H9 (cell line): ENCODE measurements around the gene STRN. TPM values are rescaled to one million over a fixed set of nuclear protein-coding genes. Genes with fewer than 3 reads are reported as not detected.

Experiments
- DNase-seq: peaks from one replicate; pipeline ENCODE4 v3.0.0-alpha.2; 2017
- H2AFZ ChIP-seq: one replicate; pipeline ENCODE4 v1.6.1; 2013; ENCODE audit warnings: mild to moderate bottlenecking, low read length, control low read depth, moderate library complexity
- H2AK5ac ChIP-seq: 2 replicates; pipeline ENCODE4 v1.6.1; 2013; ENCODE audit warnings: low read length, control low read depth, mixed read lengths; ENCODE audit not compliant: insufficient read length
- H2BK120ac ChIP-seq: one replicate; pipeline ENCODE4 v1.6.1; 2013; ENCODE audit warnings: low read depth, mild to moderate bottlenecking, low read length, control low read depth, inconsistent platforms; ENCODE audit not compliant: poor library complexity, severe bottlenecking
- H2BK12ac ChIP-seq: 2 replicates; pipeline ENCODE4 v1.6.1; 2013; ENCODE audit warnings: low read length, control low read depth, mixed read lengths, low read depth; ENCODE audit not compliant: insufficient read length
- H2BK15ac ChIP-seq: 2 replicates; pipeline ENCODE4 v1.6.1; 2013; ENCODE audit warnings: low read depth, low read length, control low read depth
- H2BK20ac ChIP-seq: one replicate; pipeline ENCODE4 v1.6.1; 2013; ENCODE audit warnings: low read depth, mild to moderate bottlenecking, low read length, control low read depth, inconsistent platforms; ENCODE audit not compliant: poor library complexity, severe bottlenecking
- H2BK5ac ChIP-seq: 2 replicates; pipeline ENCODE4 v1.6.1; 2013; ENCODE audit warnings: low read length, control low read depth, mixed read lengths; ENCODE audit not compliant: insufficient read length
- H3K14ac ChIP-seq: 2 replicates; pipeline ENCODE4 v1.6.1; 2013; ENCODE audit warnings: low read length, control low read depth; ENCODE audit not compliant: insufficient read depth
- H3K18ac ChIP-seq: 2 replicates; pipeline ENCODE4 v1.6.1; 2013; ENCODE audit warnings: low read depth, mild to moderate bottlenecking, mixed read lengths, low read length, control low read depth; ENCODE audit not compliant: insufficient read length
- H3K23ac ChIP-seq: 2 replicates; pipeline ENCODE4 v1.6.1; 2013; ENCODE audit warnings: low read length, control low read depth, mixed read lengths, low read depth; ENCODE audit not compliant: insufficient read length
- H3K23me2 ChIP-seq: 2 replicates; pipeline ENCODE4 v1.6.1; 2013; ENCODE audit warnings: low read depth, mild to moderate bottlenecking, mixed read lengths, low read length, control low read depth; ENCODE audit not compliant: insufficient read length, poor library complexity, severe bottlenecking
- H3K27ac ChIP-seq: 2 replicates; pipeline ENCODE4 v1.5.1; 2013; ENCODE audit warnings: low read length, control low read depth, mixed read lengths, low read depth; ENCODE audit not compliant: insufficient read length
- H3K27me3 ChIP-seq: 2 replicates; pipeline ENCODE4 v1.6.1; 2013; ENCODE audit warnings: low read length, control low read depth, inconsistent platforms; ENCODE audit not compliant: insufficient read depth
- H3K4ac ChIP-seq: 2 replicates; pipeline ENCODE4 v1.6.1; 2013; ENCODE audit warnings: low read depth, mild to moderate bottlenecking, control low read depth, inconsistent platforms, low read length, moderate library complexity
- H3K4me1 ChIP-seq: 2 replicates; pipeline ENCODE4 v1.6.1; 2013; ENCODE audit warnings: low read length, control low read depth, inconsistent platforms; ENCODE audit not compliant: insufficient read depth
- H3K4me2 ChIP-seq: 2 replicates; pipeline ENCODE4 v1.6.1; 2013; ENCODE audit warnings: low read length, control low read depth, mixed read lengths; ENCODE audit not compliant: insufficient read length, insufficient read depth
- H3K56ac ChIP-seq: 2 replicates; pipeline ENCODE4 v1.6.1; 2013; ENCODE audit warnings: low read depth, mild to moderate bottlenecking, mixed read lengths, low read length, control low read depth; ENCODE audit not compliant: insufficient read length
- H3K79me1 ChIP-seq: 2 replicates; pipeline ENCODE4 v1.6.1; 2013; ENCODE audit warnings: low read depth, mild to moderate bottlenecking, moderate library complexity, low read length, control low read depth, inconsistent platforms; ENCODE audit not compliant: insufficient read depth, poor library complexity, severe bottlenecking
- H3K79me2 ChIP-seq: 2 replicates; pipeline ENCODE4 v1.6.1; 2013; ENCODE audit warnings: low read length, control low read depth, inconsistent platforms; ENCODE audit not compliant: insufficient read depth
- H3K9ac ChIP-seq: 2 replicates; pipeline ENCODE4 v1.6.1; 2013; ENCODE audit warnings: low read length, control low read depth, mixed read lengths; ENCODE audit not compliant: insufficient read length; ENCODE audit errors: extremely low read depth
- H3K9me3 ChIP-seq: one replicate; pipeline ENCODE4 v1.6.1; 2013; ENCODE audit warnings: low read depth, low read length, inconsistent platforms; ENCODE audit not compliant: control insufficient read depth
- H3T11ph ChIP-seq: one replicate; pipeline ENCODE4 v1.6.1; 2013; ENCODE audit warnings: mild to moderate bottlenecking, low read length, control low read depth, inconsistent platforms
- H4K20me1 ChIP-seq: one replicate; pipeline ENCODE4 v1.6.1; 2013; ENCODE audit not compliant: control insufficient read depth, insufficient read length, insufficient read depth
- H4K5ac ChIP-seq: 2 replicates; pipeline ENCODE4 v1.6.1; 2013; ENCODE audit warnings: low read depth, mild to moderate bottlenecking, mixed read lengths, low read length, control low read depth; ENCODE audit not compliant: insufficient read length
- H4K8ac ChIP-seq: replicated peaks from 2 replicates; pipeline ENCODE4 v1.6.1; 2013; ENCODE audit warnings: low read length, control low read depth, mixed read lengths, low read depth; ENCODE audit not compliant: insufficient read length
- H4K91ac ChIP-seq: 2 replicates; pipeline ENCODE4 v1.6.1; 2013; ENCODE audit warnings: low read depth, mild to moderate bottlenecking, moderate library complexity, mixed read lengths, low read length, control low read depth; ENCODE audit not compliant: insufficient read length
- H3K27ac Mint-ChIP-seq, 3 experiments: 2 replicates in 2 of 3; 3 replicates in 1 of 3; pipeline ENCODE4 v1.8.0; 2020 to 2021; ENCODE audit warnings: mixed read lengths in 3 of 3, mild to moderate bottlenecking in 1 of 3, moderate library complexity in 1 of 3
- H3K27me3 Mint-ChIP-seq: 2 replicates; pipeline ENCODE4 v1.8.0; 2021; ENCODE audit warnings: low read depth, mild to moderate bottlenecking, moderate library complexity, mixed read lengths
- H3K36me3 Mint-ChIP-seq, 3 experiments: 2 replicates in 2 of 3; 3 replicates in 1 of 3; pipeline ENCODE4 v1.8.0; 2020 to 2021; ENCODE audit warnings: low read depth in 3 of 3, mixed read lengths in 3 of 3; ENCODE audit not compliant: insufficient read depth in 1 of 3
- H3K4me1 Mint-ChIP-seq, 2 experiments: 2 replicates each; pipeline ENCODE4 v1.8.0; 2020; ENCODE audit warnings: mixed read lengths in 2 of 2
- H3K4me3 Mint-ChIP-seq, 2 experiments: 2 replicates in 1 of 2; 3 replicates in 1 of 2; pipeline ENCODE4 v1.8.0; 2020 to 2021; ENCODE audit warnings: mild to moderate bottlenecking in 2 of 2, mixed read lengths in 2 of 2, moderate library complexity in 1 of 2
- H3K9me3 Mint-ChIP-seq, 2 experiments: 2 replicates in 1 of 2; 3 replicates in 1 of 2; pipeline ENCODE4 v1.8.0; 2020; ENCODE audit warnings: mild to moderate bottlenecking in 2 of 2, mixed read lengths in 2 of 2, moderate library complexity in 1 of 2
- CTCF ChIP-seq: fragments of 200-600 bp; sonication (generic); conservative IDR thresholded peaks from 3 replicates; pipeline ENCODE4 v1.8.0; 2021; ENCODE audit warnings: antibody characterized with exemption, mild to moderate bottlenecking
- WGBS: extraction: QIAGEN DNeasy Blood & Tissue Kit; methylation state at CpG from one replicate; pipeline ENCODE4 v1.1.7; 2013; ENCODE audit warnings: missing lambda C conversion rate, low lambda C conversion rate, mixed read lengths; ENCODE audit not compliant: insufficient read length; ENCODE audit errors: extremely low coverage; 5-methylcytosine and 5-hydroxymethylcytosine counted together
- total RNA-seq: library from RNA; stranded (reverse); gene quantifications from 2 replicates; pipeline ENCODE4 v1.2.1, GENCODE V29; 2021

STRN gene
- total RNA-seq, 1 experiment from 2014 or later, result 31.7 TPM

GRCh38 chr2:36960005-36960675, 6.2 kb downstream of the STRN start:
- no peak for DNase-seq
- peaks cover 0 to 3% (median 0%) of the 10 kb centered on the region in 3 experiments; a peak in 2 of 7 replicates for H3K36me3 Mint-ChIP-seq
- H3K4me2 ChIP-seq, result no peak overlapping the region
- no peak overlapping the region for H2BK12ac ChIP-seq
- peaks cover 9% of the 10 kb centered on the region; the same call in 1 of the 2 replicates for H3K79me2 ChIP-seq
- no peak overlapping the region for H3K56ac ChIP-seq
- no peak overlapping the region for H3K4ac ChIP-seq
- no peak overlapping the region for H3K23ac ChIP-seq
- H3K79me1 ChIP-seq, result no peaks in the 10 kb centered on the region
- H2AK5ac ChIP-seq, result no peak overlapping the region
- no peak overlapping the region for H2AFZ ChIP-seq
- H3K9me3 ChIP-seq, result no peaks in the 10 kb centered on the region
- no peaks in the 10 kb centered on the region for H3K23me2 ChIP-seq
- no peak overlapping the region for H3K27ac ChIP-seq
- H3K9ac ChIP-seq, result no peak overlapping the region
- peaks cover 2% of the 10 kb centered on the region; the same call in 1 of the 2 replicates for H3K4me1 ChIP-seq
- no peak overlapping the region for H2BK5ac ChIP-seq
- no peak for TF ChIP-seq CTCF
- no peak overlapping the region for H3T11ph ChIP-seq
- no peak overlapping the region for H3K4me3 Mint-ChIP-seq
- H2BK15ac ChIP-seq, result no peak overlapping the region
- H2BK20ac ChIP-seq, result no peak overlapping the region
- no peak overlapping the region for H3K18ac ChIP-seq
- WGBS, result no CpG with 5 or more reads among the region's 2 CpGs
- H4K91ac ChIP-seq, result no peak overlapping the region
- H4K8ac ChIP-seq, result no peak overlapping the region
- no peak overlapping the region for H3K14ac ChIP-seq
- H3K4me1 Mint-ChIP-seq, result peaks cover 65 to 68% of the 10 kb centered on the region in 2 experiments
- no peak overlapping the region for H3K27ac Mint-ChIP-seq
- no peaks in the 10 kb centered on the region for H3K27me3 Mint-ChIP-seq
- no peaks in the 10 kb centered on the region for H3K27me3 ChIP-seq
- no peak overlapping the region for H4K5ac ChIP-seq
- H2BK120ac ChIP-seq, result no peak overlapping the region
- no peaks in the 10 kb centered on the region for H4K20me1 ChIP-seq
- H3K9me3 Mint-ChIP-seq, result no peaks in the 10 kb centered on the region
